Transverse colon (tissue), 4 donors: ENCODE results near the gene RUFY4.

Source experiments
- CTCF ChIP-seq, 5 experiments: fragments of 200-600 bp in 3 of 5; fragments of 450-650 bp in 2 of 5; sonication (generic) in 3 of 5; IDR thresholded peaks; 1 replicate in 2 of 5; 2 replicates in 3 of 5; pipeline ENCODE4 v1.5.1; 2016 to 2017; ENCODE audit warnings: antibody characterized with exemption in 5 of 5, inconsistent platforms in 3 of 5, mild to moderate bottlenecking in 2 of 5, moderate library complexity in 1 of 5
- EP300 ChIP-seq: sonication (generic); formaldehyde crosslinking; IDR thresholded peaks from one replicate; pipeline ENCODE4 v1.6.1; 2017; ENCODE audit warnings: antibody characterized with exemption, low read depth
- POLR2AphosphoS5 ChIP-seq, 3 donors: sonication (generic); formaldehyde crosslinking; IDR thresholded peaks; one replicate each; pipeline ENCODE4 v1.6.1; 2016; ENCODE audit warnings: antibody characterized with exemption in 3 of 3

DNA sequence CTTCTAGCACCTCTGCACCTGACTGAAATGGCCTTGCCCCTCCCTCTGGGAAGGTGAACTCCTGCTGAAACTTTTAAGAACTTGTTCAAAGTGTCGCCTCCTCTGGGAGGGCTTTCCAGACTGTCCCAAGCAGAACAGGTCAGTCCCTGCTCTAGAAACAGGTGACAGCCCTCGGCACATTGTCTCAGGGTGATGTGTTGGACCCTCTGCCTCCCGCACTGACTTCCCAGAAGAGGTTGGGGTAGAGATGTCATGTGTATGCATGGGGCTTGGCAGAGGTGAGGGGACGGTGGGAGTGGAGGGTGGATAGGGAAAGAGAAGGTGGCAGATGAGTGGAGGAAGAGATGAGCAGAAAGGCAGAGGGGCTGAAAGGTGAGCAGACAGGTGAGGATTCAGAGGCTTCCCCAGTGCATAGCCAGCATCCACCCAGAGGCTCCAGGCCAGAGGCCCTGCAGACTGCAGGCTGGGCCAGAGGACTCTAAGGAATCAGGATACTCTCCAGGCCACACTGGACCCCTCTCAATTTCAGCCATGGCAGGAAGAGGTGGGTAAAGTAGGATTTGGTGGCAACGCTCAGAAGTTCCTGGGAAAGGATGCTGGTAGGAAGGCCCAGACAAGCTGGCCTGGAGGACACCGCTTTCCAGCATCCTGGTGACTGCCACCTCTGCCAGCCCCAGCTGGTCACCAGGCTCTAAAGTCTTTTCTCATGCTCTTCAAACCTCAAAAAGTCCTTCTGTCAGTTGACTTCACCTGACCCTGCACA is 41.4 kb upstream of the RUFY4 start:
- TF ChIP-seq POLR2AphosphoS5 (IDR thresholded peaks at IDR 0.05), result no peak
- no peak for TF ChIP-seq CTCF (IDR thresholded peaks at IDR 0.05)
- TF ChIP-seq EP300, result no peak
